Suprapubic skin (tissue), 4 donors: ENCODE data around the gene KANSL1. TPM values are rescaled to one million over a fixed set of nuclear protein-coding genes. Genes with fewer than 3 reads are reported as not detected.

Experiments
- DNase-seq, 2 donors: peaks; one replicate each; pipeline ENCODE4 v3.0.0-alpha.2; 2019; ENCODE audit warnings: low spot score in 2 of 2
- H3K27ac ChIP-seq: fragments of 200-600 bp; sonication (generic); one replicate; pipeline ENCODE4 v1.5.1; 2019
- H3K27me3 ChIP-seq: fragments of 200-600 bp; sonication (generic); one replicate; pipeline ENCODE4 v1.5.1; 2019
- H3K36me3 ChIP-seq: fragments of 200-600 bp; sonication (generic); one replicate; pipeline ENCODE4 v1.5.1; 2019
- H3K4me1 ChIP-seq: fragments of 200-600 bp; sonication (generic); one replicate; pipeline ENCODE4 v1.5.1; 2019
- H3K4me3 ChIP-seq: fragments of 200-600 bp; sonication (generic); one replicate; pipeline ENCODE4 v1.5.1; 2019; ENCODE audit warnings: mild to moderate bottlenecking
- H3K9me3 ChIP-seq: fragments of 200-600 bp; sonication (generic); one replicate; pipeline ENCODE4 v1.5.1; 2019
- EP300 ChIP-seq: sonication (generic); formaldehyde crosslinking; IDR thresholded peaks from one replicate; pipeline ENCODE4 v1.6.1; 2017; ENCODE audit warnings: antibody characterized with exemption
- POLR2A ChIP-seq, 2 donors: fragments of 450-650 bp; IDR thresholded peaks; one replicate each; pipeline ENCODE4 v1.6.1; 2017; ENCODE audit warnings: antibody characterized with exemption in 2 of 2, mild to moderate bottlenecking in 2 of 2, moderate library complexity in 2 of 2
- POLR2AphosphoS5 ChIP-seq, 3 donors: sonication (generic); formaldehyde crosslinking; IDR thresholded peaks; one replicate each; pipeline ENCODE4 v1.6.1; 2017; ENCODE audit warnings: antibody characterized with exemption in 3 of 3
- WGBS: methylation state at CpG from one replicate; pipeline ENCODE4 v1.1.5; 2018; 5-methylcytosine and 5-hydroxymethylcytosine counted together
- total RNA-seq, 4 donors: library from RNA; depleted of rRNA; stranded (reverse); fragments of >200 nt; gene quantifications; one replicate each; pipeline ENCODE4 v1.1.0, GENCODE V29; 2016
- TF ChIP-seq, protein P1 (sequence below), 2 donors: fragments of 200-600 bp in 1 of 2; fragments of 450-650 bp in 1 of 2; sonication (generic) in 1 of 2; IDR thresholded peaks; one replicate each; pipeline ENCODE4 v1.5.1; 2016 to 2019; ENCODE audit warnings: antibody characterized with exemption in 2 of 2, mild to moderate bottlenecking in 1 of 2, moderate library complexity in 1 of 2

The KANSL1 gene
- total RNA-seq, 4 donors from 2014 or later = 68.2 to 187 (median 79.0) TPM

- Histone ChIP-seq H3K27me3 (no peaks in the 10 kb centered on the region), H3K4me3 (no peak overlapping the region), H3K27ac (no peak overlapping the region), H3K36me3 (no peaks in the 10 kb centered on the region), H3K9me3 (no peaks in the 10 kb centered on the region), H3K4me1 (peaks cover 44% of the 10 kb centered on the region)
- 89% methylated on average over 1 of the region's 1 CpG for WGBS
- no peak for TF ChIP-seq EP300
- TF ChIP-seq, protein P1, sequence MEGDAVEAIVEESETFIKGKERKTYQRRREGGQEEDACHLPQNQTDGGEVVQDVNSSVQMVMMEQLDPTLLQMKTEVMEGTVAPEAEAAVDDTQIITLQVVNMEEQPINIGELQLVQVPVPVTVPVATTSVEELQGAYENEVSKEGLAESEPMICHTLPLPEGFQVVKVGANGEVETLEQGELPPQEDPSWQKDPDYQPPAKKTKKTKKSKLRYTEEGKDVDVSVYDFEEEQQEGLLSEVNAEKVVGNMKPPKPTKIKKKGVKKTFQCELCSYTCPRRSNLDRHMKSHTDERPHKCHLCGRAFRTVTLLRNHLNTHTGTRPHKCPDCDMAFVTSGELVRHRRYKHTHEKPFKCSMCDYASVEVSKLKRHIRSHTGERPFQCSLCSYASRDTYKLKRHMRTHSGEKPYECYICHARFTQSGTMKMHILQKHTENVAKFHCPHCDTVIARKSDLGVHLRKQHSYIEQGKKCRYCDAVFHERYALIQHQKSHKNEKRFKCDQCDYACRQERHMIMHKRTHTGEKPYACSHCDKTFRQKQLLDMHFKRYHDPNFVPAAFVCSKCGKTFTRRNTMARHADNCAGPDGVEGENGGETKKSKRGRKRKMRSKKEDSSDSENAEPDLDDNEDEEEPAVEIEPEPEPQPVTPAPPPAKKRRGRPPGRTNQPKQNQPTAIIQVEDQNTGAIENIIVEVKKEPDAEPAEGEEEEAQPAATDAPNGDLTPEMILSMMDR (IDR thresholded peaks at IDR 0.05) = no peak
- TF ChIP-seq POLR2A (IDR thresholded peaks at IDR 0.05) = no peak
- TF ChIP-seq POLR2AphosphoS5 (IDR thresholded peaks at IDR 0.05) = no peak
- DNase-seq = no peak
Observed at GRCh38 chr17:46126840-46127239, 66.4 kb downstream of the KANSL1 start.

DNA sequence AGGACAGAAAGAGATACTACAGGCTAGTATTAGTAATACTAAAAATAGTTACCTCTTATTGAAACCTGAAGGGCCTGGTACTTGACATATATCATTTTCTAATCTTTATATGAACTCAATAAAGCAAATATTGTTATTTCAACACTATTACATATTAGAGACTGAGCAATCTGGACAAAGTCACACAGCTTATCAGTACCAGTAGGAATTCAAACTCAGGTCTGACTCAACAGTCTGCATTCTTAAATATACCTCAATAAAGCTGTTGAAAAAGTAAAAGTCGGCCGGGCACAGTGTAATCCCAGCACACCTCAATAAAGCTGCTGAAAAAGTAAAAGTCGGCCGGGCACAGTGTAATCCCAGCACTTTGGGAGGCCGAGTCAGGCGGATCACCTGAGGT, 67.4 kb downstream of the KANSL1 start:
- H3K4me1 ChIP-seq = peaks cover 47% of the 10 kb centered on the region
- H3K9me3 ChIP-seq = no peaks in the 10 kb centered on the region
- TF ChIP-seq, protein P1 (IDR thresholded peaks at IDR 0.05) = no peak
- TF ChIP-seq EP300 (no peak), POLR2A (IDR thresholded peaks at IDR 0.05) (no peak), POLR2AphosphoS5 (IDR thresholded peaks at IDR 0.05) (no peak)
- no peaks in the 10 kb centered on the region for H3K36me3 ChIP-seq
- whole genome bisulfite sequencing = 95% methylated on average over 6 of the region's 6 CpGs
- no peaks in the 10 kb centered on the region for H3K27me3 ChIP-seq
- no peak overlapping the region for H3K27ac ChIP-seq
- H3K4me3 ChIP-seq = no peak overlapping the region
- no peak for DNase-seq

- Histone ChIP-seq H3K27me3 (no peaks in the 10 kb centered on the region), H3K4me1 (peaks cover 49% of the 10 kb centered on the region), H3K4me3 (no peak overlapping the region), H3K36me3 (no peaks in the 10 kb centered on the region), H3K27ac (no peak overlapping the region), H3K9me3 (no peaks in the 10 kb centered on the region)
- no peak for DNase-seq
- 73% methylated on average over 7 of the region's 7 CpGs for WGBS
- TF ChIP-seq POLR2A (IDR thresholded peaks at IDR 0.05) (no peak), POLR2AphosphoS5 (IDR thresholded peaks at IDR 0.05) (no peak), EP300 (no peak)
- TF ChIP-seq, protein P1 (IDR thresholded peaks at IDR 0.05) = no peak
Observed at GRCh38 chr17:46124695-46125592, 68.3 kb downstream of the KANSL1 start.

DNA sequence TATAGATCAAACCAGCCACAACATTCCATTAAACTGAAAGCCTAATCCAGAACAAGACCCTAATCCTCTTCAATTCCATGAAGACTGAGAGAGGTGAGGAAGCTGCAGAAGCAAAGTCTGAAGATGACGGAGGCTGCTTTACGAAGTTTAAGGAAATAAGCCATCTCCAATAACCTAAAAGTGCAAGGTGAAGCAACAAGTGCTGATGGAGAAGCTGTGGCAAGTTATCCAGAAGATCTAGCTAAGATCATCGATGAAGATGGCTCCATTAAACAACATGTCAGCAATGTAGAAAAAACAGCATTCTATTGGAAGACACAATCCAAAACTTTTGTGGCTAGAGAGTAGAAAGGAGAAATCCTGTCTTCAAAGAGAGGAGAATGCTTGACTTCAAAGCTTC, 69.6 kb downstream of the KANSL1 start:
- H3K27me3 ChIP-seq = no peaks in the 10 kb centered on the region
- no peak for DNase-seq
- TF ChIP-seq EP300 (no peak), POLR2AphosphoS5 (IDR thresholded peaks at IDR 0.05) (no peak), POLR2A (IDR thresholded peaks at IDR 0.05) (no peak)
- TF ChIP-seq, protein P1 (IDR thresholded peaks at IDR 0.05) = no peak
- no peaks in the 10 kb centered on the region for H3K36me3 ChIP-seq
- 92% methylated on average over 3 of the region's 3 CpGs for WGBS
- H3K4me1 ChIP-seq = peaks cover 44% of the 10 kb centered on the region
- no peak overlapping the region for H3K27ac ChIP-seq
- no peak overlapping the region for H3K4me3 ChIP-seq
- H3K9me3 ChIP-seq = no peaks in the 10 kb centered on the region

DNA sequence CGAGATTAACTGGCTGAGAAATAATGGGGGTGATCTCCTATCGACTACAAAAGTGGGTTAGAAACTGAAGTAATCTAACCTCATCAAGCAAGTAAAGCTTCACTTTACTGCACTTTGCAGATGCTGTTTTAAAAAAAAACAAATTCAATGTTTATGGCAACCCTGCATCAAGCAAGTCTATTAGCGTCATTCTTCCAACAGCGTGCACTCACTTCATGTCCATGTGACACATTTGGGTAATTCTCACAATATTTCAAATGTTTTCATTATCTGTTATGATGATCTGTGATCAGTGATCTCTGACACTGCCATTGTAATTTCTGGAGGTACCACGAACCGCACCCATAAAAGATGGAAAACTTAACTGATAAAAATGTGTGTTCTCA, 70.8 kb downstream of the KANSL1 start:
- no peak overlapping the region for H3K4me3 ChIP-seq
- no peak for DNase-seq
- 88% methylated on average over 6 of the region's 6 CpGs for WGBS
- no peaks in the 10 kb centered on the region for H3K9me3 ChIP-seq
- no peaks in the 10 kb centered on the region for H3K36me3 ChIP-seq
- no peak for TF ChIP-seq POLR2A (IDR thresholded peaks at IDR 0.05)
- no peak for TF ChIP-seq POLR2AphosphoS5 (IDR thresholded peaks at IDR 0.05)
- no peak for TF ChIP-seq EP300
- TF ChIP-seq, protein P1 (IDR thresholded peaks at IDR 0.05) = no peak
- peaks cover 49% of the 10 kb centered on the region for H3K4me1 ChIP-seq
- H3K27ac ChIP-seq = no peak overlapping the region
- H3K27me3 ChIP-seq = no peaks in the 10 kb centered on the region
